B cell (primary cell): ENCODE data around the gene SP3.

Source experiments
- EZH2 ChIP-seq: IDR thresholded peaks from 2 replicates; pipeline ENCODE4 v1.6.1; 2012; ENCODE audit warnings: borderline replicate concordance, low read depth, mild to moderate bottlenecking, moderate library complexity, low read length; ENCODE audit not compliant: insufficient read depth, poor library complexity, severe bottlenecking
- TF ChIP-seq, protein P1 (sequence below): fragments of 200-600 bp; IDR thresholded peaks from one replicate; pipeline ENCODE4 v1.8.0; 2022; ENCODE audit warnings: antibody characterized with exemption, mild to moderate bottlenecking

DNA sequence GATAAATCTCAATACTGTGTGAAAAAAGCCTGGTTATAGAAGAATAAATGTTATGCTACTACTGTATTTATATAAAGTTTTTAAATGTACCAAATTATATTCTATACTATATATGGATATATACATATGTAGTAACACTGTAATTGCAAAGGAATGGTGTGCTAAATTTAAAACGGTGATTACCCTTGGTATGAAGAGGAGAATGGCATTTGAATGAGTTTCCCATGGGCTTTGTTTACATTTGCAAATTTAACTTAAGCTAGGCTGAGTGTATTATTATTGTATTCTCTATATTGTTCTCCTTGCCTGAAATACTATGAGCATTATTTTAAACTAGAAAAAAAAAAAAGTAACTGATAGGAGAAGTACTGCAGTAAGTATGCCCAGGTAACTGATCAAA is 4.7 kb upstream of the SP3 start:
- TF ChIP-seq, protein P1, sequence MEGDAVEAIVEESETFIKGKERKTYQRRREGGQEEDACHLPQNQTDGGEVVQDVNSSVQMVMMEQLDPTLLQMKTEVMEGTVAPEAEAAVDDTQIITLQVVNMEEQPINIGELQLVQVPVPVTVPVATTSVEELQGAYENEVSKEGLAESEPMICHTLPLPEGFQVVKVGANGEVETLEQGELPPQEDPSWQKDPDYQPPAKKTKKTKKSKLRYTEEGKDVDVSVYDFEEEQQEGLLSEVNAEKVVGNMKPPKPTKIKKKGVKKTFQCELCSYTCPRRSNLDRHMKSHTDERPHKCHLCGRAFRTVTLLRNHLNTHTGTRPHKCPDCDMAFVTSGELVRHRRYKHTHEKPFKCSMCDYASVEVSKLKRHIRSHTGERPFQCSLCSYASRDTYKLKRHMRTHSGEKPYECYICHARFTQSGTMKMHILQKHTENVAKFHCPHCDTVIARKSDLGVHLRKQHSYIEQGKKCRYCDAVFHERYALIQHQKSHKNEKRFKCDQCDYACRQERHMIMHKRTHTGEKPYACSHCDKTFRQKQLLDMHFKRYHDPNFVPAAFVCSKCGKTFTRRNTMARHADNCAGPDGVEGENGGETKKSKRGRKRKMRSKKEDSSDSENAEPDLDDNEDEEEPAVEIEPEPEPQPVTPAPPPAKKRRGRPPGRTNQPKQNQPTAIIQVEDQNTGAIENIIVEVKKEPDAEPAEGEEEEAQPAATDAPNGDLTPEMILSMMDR, result no peak
- no peak for TF ChIP-seq EZH2
